NT2/D1 (cell line): ENCODE data around the gene UBXN10.

Source experiments
- SUZ12 ChIP-seq: IDR thresholded peaks from 2 replicates; pipeline ENCODE4 v1.6.1; 2011; ENCODE audit not compliant: insufficient read length, insufficient read depth; ENCODE audit errors: extremely low read depth
- YY1 ChIP-seq: IDR thresholded peaks from 2 replicates; pipeline ENCODE4 v1.6.1; 2011; ENCODE audit not compliant: insufficient read length, insufficient read depth
- ZNF274 ChIP-seq: IDR thresholded peaks from 2 replicates; pipeline ENCODE4 v1.6.1; 2011; ENCODE audit warnings: mild to moderate bottlenecking, low read depth, low read length

- TF ChIP-seq SUZ12 (no peak), ZNF274 (no peak), YY1 (no peak)
Measured at GRCh38 chr1:20183616-20184271, 2.2 kb upstream of the UBXN10 start.
